Bone marrow (tissue), 2 donors: ENCODE measurements around the gene TNKS1BP1.
"Not testable (repeated sequence)": the region's sequence is repeated elsewhere in the genome, so short reads cannot be mapped to it uniquely, and the experiment has no call there.

ENCODE experiments used
- DNase-seq, 2 donors: peaks; one replicate each; lab custom pipeline; 2025; lab: John Stamatoyannopoulos, UW

The TNKS1BP1 gene

GRCh38 chr11:57354699-57355098, 29.9 kb upstream of the TNKS1BP1 start:
- DNase-seq = peak in 1 of 2 donors; percentile 93

- DNase-seq = no peak
These were observed 29.1 kb upstream of the TNKS1BP1 start for GRCh38 chr11:57353852-57354251.

- no peak for DNase-seq
These were observed 28.7 kb upstream of the TNKS1BP1 start for GRCh38 chr11:57353446-57353845.

GRCh38 chr11:57353036-57353435, 28.3 kb upstream of the TNKS1BP1 start:
- DNase-seq = no peak

GRCh38 chr11:57349491-57350274, 24.9 kb upstream of the TNKS1BP1 start:
- peak; percentile 11 to 40 for DNase-seq

- no peak for DNase-seq
These were observed 24.0 kb upstream of the TNKS1BP1 start for GRCh38 chr11:57348636-57349313.

GRCh38 chr11:57348052-57348451, 23.3 kb upstream of the TNKS1BP1 start:
- no peak for DNase-seq

- DNase-seq = no peak
These were observed 22.6 kb upstream of the TNKS1BP1 start for GRCh38 chr11:57347336-57347735.

- DNase-seq = peak; percentile 8 to 30
These were observed 20.9 kb upstream of the TNKS1BP1 start for GRCh38 chr11:57345555-57346211.

GRCh38 chr11:57344826-57345225, 20.1 kb upstream of the TNKS1BP1 start:
- no peak for DNase-seq

GRCh38 chr11:57343825-57344224, 19.1 kb upstream of the TNKS1BP1 start:
- DNase-seq = no peak

- no peak for DNase-seq
These were observed 17.9 kb upstream of the TNKS1BP1 start for GRCh38 chr11:57342702-57343101.

- DNase-seq = no peak
These were observed 16.6 kb upstream of the TNKS1BP1 start for GRCh38 chr11:57341250-57341808.

- no peak for DNase-seq
These were observed 15.4 kb upstream of the TNKS1BP1 start for GRCh38 chr11:57340039-57340615.

- DNase-seq = no peak
These were observed 14.6 kb upstream of the TNKS1BP1 start for GRCh38 chr11:57339328-57339727.

GRCh38 chr11:57338142-57338541, 13.4 kb upstream of the TNKS1BP1 start, which contains the start of gene P2RX3:
TSS of gene P2RX3 (plus strand) at chr11:57338352. CDS start at chr11:57338551, 199 bp downstream.
- DNase-seq = no peak

GRCh38 chr11:57336856-57337255, 12.1 kb upstream of the TNKS1BP1 start:
- not testable (repeated sequence) for DNase-seq

- DNase-seq = no peak
These were observed 11.4 kb upstream of the TNKS1BP1 start for GRCh38 chr11:57336111-57336666.

- peak; percentile 77 to 83 for DNase-seq
These were observed 10.8 kb upstream of the TNKS1BP1 start, which contains the start of gene SSRP1 for GRCh38 chr11:57335343-57336110. TSS of gene SSRP1 (minus strand) at chr11:57335892. CDS start at chr11:57335121, 771 bp downstream.

- no peak for DNase-seq
These were observed 10.2 kb upstream of the TNKS1BP1 start for GRCh38 chr11:57335023-57335342.
